NOMO-1 treated with DMSO at 0.1 percent for 48 hours (cell line): ENCODE measurements around the gene RPL5.
A peak's percentile ranks its signal among the peaks of the same experiment; 100 is the strongest.

Experiments
- DNase-seq: peaks from one replicate; lab custom pipeline; 2025; ENCODE audit not compliant: unreplicated experiment; lab: John Stamatoyannopoulos, UW

RPL5 gene

DNA sequence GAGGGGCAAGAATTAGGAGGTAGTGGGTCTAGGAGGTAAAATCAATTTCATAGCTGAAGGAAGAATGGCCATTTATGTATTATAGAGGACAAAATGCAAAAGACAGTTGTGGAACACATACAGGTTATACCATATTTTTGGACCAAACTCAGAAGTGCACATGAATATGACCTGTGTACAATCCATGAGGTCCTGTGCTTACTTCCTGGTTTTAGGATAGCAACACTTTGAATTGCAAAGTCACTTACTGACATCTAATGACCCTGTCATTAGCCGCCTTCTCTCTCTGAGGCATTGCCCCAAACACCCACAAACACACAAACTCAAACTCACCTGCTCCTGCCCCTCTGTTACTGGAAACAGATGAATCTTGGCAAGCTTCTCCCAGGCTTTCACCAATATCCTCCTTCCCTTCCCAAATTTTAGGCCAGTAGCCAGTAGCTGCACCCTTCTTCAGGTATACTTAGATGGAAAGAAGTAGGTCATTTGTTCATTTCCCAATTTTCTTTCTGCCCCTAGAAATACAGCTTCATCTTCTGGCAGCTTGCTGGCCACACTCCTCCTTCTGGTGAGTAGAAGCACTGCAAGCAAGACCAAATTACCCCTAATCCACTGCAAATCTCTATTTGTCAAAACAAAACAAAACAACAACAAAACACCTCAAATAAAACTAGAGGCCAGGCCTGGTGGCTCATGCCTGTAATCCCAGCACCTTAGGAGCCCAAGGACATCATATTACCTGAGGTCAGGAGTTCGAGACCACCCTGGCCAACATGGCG lies 13.7 kb upstream of the RPL5 start:
- peak; percentile 19 for DNase-seq

DNA sequence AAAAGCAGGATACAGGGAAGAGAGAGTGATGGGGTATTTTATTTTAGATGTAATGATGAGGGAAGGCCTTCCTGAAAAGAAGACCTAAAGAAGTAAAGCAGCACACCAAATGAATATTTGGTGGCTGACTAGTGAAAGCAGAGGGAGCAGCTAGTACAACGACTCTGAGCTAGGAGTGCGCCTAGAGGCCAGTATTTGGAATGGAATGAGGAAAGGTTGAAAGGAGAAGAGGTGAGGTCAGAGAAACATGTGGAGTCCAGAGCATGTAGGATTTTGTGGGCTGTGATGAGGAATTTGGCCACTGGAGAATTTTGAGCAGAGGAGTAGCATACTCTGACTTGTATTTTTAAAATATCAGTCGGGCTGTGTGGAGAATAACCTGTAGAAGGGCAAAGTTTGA lies 11.8 kb upstream of the RPL5 start:
- no peak for DNase-seq

DNA sequence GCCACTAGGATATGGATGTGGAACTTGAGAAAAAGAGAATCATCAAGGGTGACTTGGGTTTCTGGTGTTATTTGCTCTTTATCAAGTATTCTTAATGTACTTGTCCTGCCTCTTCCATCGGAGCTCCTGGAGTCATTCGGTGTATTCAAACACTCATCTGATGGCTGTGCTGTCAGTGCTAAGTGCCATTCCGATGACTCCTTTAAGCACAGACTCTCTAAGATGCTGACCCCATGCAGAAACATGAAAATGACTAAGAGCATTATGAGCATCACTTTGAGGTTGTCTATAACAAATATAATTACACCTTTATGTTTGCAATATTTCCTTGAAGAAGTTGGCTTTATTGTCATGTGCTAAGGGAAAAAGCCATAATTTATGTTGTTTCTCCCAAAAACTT lies 11.3 kb upstream of the RPL5 start:
- DNase-seq = no peak

DNA sequence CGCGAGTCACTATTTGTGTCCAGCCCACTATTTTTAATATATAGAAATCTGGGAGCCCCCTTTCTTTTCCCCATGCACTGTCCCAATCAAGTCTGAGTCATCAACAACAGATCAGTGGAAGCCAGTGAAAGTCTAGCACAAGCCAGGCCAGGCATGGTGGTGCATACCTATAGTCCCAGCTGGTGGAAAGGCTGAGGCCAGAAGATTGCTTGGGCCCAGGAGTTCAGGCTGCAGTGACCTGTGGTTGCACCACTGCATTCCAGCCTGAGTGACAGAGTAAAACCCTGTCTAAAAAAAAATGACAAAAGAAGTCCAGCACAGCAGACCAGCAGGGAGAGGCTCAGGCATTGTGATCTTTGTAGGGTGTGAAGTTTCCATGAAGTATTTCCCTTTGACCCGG lies 9.0 kb upstream of the RPL5 start:
- DNase-seq = no peak

DNA sequence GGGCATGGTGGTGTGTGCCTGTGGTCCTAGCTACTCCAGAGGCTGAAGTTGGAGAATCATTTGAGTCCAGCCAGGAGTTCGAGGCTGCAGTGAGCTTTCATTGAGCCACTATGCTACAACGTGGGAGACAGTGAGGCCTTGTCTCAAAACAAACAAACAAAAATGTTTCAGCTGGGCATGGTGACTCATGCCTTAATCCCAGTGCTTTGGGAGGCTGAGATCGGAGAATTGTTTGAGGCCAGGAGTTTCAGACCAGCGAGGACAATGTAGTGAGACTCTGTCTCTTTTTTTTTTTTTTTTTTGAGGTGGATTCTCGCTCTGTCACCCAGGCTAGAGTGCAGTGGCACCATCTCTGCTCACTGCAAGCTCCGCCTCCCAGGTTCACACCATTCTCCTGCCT lies 5.0 kb upstream of the RPL5 start:
- DNase-seq = no peak

DNA sequence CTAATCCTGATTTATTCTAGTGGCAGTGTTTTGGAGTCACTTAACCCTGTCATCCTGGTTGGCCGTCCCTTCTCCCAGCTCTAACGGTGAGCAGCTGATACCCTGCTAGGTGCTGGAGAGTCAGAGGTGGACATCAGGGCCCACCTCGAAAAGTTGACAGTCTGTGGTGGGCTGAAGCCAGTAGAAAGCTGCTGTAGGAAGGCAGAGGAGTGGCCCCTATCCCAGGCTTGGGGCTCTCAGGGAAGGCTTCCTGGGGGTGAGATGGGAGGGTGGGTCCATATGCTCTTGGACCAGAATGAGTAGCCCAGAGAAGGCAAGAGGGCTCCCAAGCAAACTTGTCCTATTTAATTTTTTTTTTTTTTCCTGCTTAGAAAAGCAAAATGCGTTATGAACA lies 475 bp upstream of the RPL5 start:
- no peak for DNase-seq

DNA sequence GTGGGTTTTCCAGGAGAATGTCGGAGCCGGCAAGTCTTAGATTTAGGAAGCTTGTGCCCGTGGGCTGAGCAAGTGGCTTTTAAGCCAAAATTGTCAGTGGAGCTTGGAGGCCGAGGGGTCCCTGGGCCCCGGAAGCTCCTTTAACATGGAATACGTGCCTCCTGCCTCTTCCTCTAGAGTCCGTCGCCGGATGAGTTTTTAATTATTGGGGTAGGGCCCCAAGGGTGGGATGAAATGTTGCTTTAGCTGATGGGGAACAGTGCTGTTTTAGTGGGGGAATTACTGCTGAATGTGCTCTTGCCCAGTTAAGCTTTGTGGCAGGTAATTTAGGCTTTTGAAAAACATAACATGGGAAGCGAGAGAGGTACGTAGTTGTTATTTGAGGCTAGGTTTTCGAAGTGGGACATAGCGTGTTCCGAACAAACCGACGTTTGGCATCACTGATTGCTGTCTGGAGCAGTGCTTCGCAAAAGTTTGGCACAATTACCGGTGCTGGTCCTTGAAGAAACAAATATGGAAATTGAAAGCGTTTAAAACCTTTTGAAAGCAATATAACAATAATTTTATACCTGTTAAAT lies 786 bp downstream of the RPL5 start:
- no peak for DNase-seq

DNA sequence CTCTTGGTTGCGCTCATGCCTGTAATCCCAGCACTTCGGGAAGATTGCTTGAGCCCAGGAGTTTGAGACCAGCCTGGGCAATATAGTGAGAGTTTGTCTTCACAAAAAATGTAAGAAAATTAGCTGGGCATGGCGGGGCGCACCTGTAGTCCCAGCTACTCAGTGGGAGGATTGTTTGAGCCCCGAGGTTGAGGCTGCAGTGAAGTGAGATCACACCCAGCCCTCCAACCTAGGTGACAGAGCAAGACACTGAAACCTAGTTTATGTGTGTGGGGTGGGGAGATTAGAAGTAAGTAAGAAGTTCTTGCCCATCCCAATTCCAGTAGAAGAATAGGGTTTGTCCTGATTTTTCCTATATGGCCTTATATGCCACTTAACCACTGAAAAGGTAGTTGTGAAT lies 2.0 kb downstream of the RPL5 start:
- DNase-seq = no peak

DNA sequence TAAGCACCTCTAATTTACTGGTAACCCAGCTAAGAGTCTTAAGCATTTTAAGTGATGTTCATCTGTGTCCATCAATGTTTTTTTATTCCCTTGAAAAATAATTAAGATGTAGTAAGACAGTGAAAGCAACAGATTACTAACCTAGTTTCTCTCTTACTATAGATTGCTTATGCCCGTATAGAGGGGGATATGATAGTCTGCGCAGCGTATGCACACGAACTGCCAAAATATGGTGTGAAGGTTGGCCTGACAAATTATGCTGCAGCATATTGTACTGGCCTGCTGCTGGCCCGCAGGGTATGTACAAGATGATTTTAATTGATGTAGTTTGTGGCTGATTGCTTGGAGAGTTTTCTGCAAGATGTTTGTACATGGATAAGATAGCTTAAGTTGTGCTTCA lies 2.8 kb downstream of the RPL5 start:
- no peak for DNase-seq

DNA sequence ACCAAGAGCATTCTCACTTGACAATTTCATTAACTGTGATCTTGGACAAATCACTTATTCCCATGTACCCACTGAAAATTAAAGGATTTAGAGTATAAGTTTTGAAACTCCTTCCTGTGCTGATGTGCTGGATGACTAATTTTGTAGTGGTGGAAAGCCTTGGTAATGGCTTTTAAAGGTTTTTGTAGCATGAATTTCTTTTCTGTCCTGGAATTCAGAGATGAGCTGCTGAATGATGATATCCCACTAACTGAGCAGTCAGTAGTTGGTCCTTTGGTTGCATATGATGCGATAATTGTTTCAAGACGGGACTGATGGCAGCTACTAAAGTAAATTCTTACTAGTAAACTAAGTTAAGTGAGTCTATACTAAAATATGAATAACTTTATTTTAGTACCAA lies 5.2 kb downstream of the RPL5 start:
- DNase-seq = no peak

DNA sequence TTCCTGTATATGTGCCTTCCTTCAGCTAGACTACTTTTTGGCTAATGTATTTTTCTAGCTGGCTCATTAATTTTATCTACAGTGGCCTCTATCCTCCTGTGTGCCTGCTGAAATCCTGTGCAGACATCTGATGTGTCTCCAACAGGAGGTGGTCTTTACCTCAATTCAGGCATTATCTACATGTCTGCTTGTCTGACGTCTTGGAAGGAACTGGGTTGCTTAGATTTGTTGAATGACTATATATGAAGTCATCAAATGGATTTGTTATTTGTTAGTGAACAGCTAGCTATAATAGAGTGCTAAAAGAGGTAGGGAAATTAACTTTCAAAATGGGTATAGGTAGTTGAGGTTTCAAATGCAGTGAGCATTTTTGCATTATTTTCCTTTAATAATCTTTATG lies 6.7 kb downstream of the RPL5 start:
- DNase-seq = no peak

DNA sequence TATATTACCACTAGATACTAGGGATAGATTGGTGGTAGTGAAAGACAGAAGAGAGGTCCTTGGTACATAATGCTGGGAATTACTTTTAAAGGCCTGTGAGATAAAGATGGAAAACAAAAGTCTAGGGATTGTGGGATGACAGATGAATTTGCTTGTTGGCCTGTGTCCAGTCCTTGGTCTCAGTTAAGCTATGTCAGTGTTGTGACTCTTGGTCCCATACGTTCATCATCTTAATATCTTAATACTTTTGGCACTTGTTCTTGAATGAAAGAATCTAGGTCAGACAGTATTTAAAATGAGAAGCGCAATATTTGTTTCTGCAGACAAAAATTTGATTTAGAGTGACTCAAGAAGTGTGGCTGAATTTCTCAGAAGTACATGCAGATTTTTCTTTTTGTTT lies 7.6 kb downstream of the RPL5 start:
- no peak for DNase-seq

DNA sequence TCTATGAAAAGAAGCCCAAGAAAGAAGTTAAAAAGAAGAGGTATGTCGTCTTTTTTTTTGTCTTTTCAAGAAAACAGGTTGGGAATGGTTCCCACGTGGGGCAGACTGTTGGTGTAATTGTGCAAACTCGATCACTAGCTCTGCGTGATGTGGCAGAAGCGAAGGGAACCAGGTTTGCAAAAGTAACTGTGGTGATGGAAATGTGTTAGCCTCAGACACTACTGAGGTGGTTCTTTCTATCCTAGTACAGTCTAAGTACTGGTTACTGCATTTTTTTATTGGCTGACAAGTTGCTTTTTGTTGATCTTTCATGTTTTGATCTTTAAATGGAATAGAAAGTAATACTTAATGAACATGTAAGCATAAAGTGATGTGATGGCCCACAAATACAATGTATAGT lies 8.8 kb downstream of the RPL5 start:
- no peak for DNase-seq

DNA sequence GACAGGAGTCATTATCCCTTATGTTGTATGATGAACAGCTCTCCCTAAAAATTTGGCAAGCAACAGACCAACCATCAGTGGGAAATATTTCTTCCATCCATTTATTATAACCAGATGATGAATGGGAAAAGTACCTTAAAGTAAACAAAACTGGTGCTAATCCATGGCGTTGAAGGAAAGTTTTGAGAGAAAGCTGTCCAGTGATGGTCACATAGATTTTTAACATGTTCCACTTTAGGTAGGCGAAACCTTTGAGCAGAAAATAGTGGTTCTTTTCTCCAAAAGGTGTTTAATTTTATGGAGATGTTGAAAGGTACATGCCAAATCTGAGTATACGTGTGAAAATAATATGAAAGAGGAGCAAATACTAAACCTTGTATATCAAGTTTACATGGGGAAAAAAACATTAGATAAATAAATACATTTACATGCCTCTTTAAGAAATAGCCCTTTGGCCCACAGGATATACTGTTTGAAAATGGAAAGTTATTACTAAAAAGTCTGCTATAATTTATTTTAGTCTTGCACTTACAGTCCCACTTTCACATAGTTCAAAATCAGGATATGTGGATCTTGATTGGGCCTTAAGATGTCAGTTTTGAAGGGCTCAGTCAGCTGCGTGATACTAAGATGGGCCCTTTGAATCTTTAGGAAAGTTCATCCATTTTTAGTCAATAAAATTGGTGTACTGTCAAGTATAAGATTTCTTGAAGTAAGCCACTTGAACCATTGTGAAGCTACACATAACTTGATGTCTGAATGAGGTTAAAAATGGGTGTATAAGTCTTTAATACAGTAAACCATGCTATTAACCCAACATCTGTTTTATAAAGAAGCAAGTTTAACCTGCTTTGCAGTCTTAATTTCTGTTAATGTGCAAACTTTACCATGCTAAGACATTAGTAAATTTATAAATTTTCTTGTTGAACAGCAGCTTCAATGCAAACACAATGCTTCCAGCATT lies 10.5 kb downstream of the RPL5 start:
- DNase-seq = no peak

DNA sequence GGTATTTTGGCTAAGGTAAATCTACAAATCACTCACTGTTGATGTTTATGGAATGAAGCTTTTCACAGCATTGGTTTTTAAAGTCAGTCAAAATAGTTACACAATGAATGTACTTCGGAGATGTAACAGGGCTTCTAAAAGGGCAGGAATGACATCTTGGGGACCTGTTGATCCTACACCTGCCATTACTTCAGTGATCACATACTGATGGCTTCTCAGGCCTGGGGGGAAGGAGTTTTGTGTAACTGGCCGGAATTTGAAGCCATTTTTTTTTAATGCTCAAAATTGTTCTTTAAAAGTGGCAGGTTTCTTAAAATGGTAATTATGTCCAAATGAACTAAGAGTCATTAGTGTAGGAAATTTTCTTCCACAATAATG lies 11.2 kb downstream of the RPL5 start:
- DNase-seq = no peak

DNA sequence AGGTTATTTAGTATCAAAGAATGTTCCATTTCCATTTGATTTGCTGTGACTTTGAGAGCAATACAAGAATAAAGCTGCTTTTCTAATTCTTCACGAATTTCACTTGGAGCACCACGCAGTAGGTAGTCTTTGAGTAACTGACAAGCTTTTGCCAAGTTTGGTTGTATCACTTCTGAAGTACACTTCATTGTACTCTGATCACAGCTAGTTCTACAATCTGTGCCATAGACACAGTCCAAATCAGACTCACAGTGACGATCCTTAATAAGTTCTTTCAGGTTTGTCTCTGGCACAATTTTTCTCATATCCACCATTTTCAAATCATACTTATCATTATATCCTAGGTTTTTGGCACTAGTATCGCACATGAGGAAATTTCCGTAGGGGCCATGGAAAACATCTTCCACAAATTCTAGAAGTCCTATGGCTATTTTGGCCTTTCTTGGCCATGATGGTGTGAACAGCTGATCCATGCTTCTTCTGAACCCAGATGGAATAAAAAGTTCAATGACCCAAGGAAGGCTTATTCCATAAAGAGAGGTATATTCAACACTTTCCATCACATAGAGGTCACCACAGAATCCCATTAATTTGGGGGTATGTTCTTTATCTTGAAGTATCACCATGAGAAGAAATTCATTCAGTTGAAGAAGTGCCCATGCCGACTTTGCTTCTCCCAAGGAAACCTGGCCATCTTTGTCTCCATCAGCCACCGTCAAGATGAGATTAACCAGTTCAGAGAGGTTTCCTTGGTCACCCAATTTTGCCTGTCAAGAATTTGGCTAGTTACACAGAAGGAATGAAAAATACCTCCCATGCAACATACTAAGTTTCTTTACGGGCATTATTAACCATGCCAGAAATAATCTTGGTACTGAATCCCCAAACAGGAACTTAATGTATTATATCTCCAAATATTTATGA lies 11.9 kb downstream of the RPL5 start:
- no peak for DNase-seq

DNA sequence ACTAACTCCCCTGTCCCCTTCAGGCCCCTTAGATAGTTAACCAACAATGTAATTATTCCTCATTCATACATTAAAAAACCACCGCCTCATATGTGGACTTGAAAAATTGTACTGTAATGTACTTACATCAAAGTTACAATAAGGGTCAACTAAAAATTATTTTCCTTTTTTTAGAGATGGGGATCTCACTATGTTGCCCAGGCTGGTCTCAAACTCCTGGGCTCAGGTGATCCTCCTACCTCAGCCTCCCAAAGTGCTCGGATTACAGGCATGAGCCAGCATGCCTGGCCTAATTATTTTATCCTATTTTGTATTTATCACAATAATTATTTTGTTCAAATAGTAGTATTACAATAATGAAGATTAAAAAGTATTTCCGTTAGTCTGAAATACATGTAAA lies 12.6 kb downstream of the RPL5 start:
- no peak for DNase-seq

DNA sequence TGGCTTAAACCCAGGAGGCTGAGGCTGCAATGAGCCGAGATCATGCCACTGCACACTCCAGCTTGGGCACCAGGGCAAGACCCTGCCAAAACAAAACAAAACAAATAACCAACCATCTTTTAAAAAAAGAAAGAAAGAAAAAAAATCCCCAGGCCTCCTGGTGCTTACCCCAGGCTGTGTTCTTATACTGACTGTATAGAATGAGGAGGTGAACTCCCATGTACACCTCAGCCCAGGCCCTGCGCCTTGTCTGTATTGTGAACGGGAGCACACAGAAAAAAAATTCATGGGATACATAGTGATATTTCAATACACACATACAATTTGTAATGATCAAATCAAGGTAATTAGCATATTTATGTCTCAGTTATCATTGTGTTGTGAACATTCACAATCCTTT lies 14.1 kb downstream of the RPL5 start:
- DNase-seq = no peak

DNA sequence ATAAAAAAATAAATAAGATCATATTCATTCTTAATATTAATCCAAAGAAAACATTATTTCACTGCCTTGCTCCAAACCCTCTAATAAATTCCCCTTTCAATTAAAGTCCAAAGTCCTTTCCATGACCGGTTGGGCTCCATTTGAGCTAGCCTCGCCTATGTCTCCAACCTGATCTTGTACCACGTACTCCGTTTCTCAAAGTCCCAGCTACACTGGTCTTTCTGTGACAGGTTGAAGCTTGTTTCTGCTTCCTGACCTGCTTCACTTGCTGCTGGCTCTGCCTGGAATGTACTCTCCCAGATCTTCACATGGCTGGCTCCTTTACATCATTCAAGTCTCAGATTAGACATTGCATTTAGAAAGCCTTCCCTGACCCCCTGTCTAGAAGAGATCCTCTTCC lies 16.4 kb downstream of the RPL5 start:
- DNase-seq = no peak

DNA sequence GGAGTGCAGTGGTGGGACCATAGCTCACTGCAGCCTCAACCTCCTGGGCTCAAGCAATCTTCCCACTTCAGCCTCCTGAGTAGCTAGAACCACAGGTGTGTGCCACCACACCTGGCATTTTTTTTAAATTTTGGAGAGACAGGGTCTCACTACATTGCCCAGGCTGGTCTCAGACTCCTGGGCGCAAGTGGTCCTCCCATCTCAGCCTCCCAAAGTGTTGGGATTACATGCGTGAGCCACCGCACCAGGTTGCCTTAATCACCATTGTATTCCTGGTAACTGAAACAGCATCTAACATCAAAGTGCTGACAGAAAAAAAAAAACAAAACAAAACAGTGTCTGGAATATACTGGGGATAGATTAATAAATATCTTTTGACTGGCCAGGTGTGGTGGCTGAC lies 18.2 kb downstream of the RPL5 start:
- no peak for DNase-seq

DNA sequence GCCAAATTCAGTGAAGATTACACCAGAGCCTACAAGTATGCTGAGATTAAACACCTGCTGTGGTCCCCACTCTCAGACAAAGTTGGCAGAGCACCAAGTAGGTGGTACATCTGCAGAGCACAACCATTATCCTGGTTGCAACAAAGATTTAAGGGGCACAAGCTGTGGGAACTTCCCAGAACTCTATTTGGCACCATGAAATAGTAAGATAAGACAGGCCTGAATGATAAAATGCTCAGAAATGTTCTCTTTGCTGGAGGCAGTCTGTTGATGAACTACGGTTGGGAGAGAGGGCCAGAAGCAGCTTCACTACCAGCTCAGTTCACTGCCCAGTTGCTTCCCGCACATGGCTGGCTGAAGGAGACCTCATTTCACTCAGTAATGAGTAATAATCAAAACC lies 19.9 kb downstream of the RPL5 start:
- DNase-seq = no peak
